ENCODE data around the gene MOSPD2. TPM values are rescaled to one million over a fixed set of nuclear protein-coding genes. Genes with fewer than 3 reads are reported as not detected.

MOSPD2 gene
- total RNA-seq, 1 experiment from 2014 or later = 6.4 TPM

- Mint-ChIP-seq H3K27ac (no peak overlapping the region), H3K4me3 (no peak overlapping the region), H3K9me3 (peaks cover 76 to 79% of the 10 kb centered on the region in 2 experiments), H3K4me1 (peaks cover 0 to 2% of the 10 kb centered on the region in 2 experiments; a peak in 1 of 4 replicates), H3K36me3 (ENCODE audit: insufficient read depth in 1 of 3, low read depth in 3 of 3) (no peaks in the 10 kb centered on the region; a peak in 1 of 7 replicates), H3K27me3 (ENCODE audit: low read depth) (no peaks in the 10 kb centered on the region)
- Histone ChIP-seq H3K18ac (ENCODE audit: insufficient read length, low read depth, low read length) (no peak overlapping the region), H3K4ac (ENCODE audit: low read depth, low read length) (no peak overlapping the region), H3T11ph (ENCODE audit: low read length) (no peak overlapping the region), H2BK12ac (ENCODE audit: insufficient read length, low read depth, low read length) (no peak overlapping the region), H3K9ac (ENCODE audit: extremely low read depth, insufficient read length, low read length) (no peak overlapping the region), H3K23me2 (ENCODE audit: insufficient read length, low read depth, low read length, poor library complexity, severe bottlenecking) (no peaks in the 10 kb centered on the region), H4K8ac (replicated peaks; ENCODE audit: insufficient read length, low read depth, low read length) (no peak overlapping the region), H2BK20ac (ENCODE audit: low read depth, low read length, poor library complexity, severe bottlenecking) (no peak overlapping the region), H3K14ac (ENCODE audit: insufficient read depth, low read length) (no peak overlapping the region), H3K4me1 (ENCODE audit: insufficient read depth, low read length) (no peaks in the 10 kb centered on the region), H2AFZ (ENCODE audit: low read length) (no peak overlapping the region), H4K20me1 (ENCODE audit: control insufficient read depth, insufficient read depth, insufficient read length) (no peaks in the 10 kb centered on the region), H2BK5ac (ENCODE audit: insufficient read length, low read length) (no peak overlapping the region), H2BK120ac (ENCODE audit: low read depth, low read length, poor library complexity, severe bottlenecking) (no peak overlapping the region), H3K56ac (ENCODE audit: insufficient read length, low read depth, low read length) (no peak overlapping the region), H3K27ac (ENCODE audit: insufficient read length, low read depth, low read length) (no peak overlapping the region), H3K79me2 (ENCODE audit: insufficient read depth, low read length) (no peaks in the 10 kb centered on the region), H3K23ac (ENCODE audit: insufficient read length, low read depth, low read length) (no peak overlapping the region), H4K91ac (ENCODE audit: insufficient read length, low read depth, low read length) (no peak overlapping the region), H2BK15ac (ENCODE audit: low read depth, low read length) (no peak overlapping the region), H3K79me1 (ENCODE audit: insufficient read depth, low read depth, low read length, poor library complexity, severe bottlenecking) (no peaks in the 10 kb centered on the region), H3K27me3 (ENCODE audit: insufficient read depth, low read length) (no peaks in the 10 kb centered on the region), H4K5ac (ENCODE audit: insufficient read length, low read depth, low read length) (no peak overlapping the region), H2AK5ac (ENCODE audit: insufficient read length, low read length) (no peak overlapping the region), H3K9me3 (ENCODE audit: control insufficient read depth, low read depth, low read length) (peaks cover 6% of the 10 kb centered on the region), H3K4me2 (ENCODE audit: insufficient read depth, insufficient read length, low read length) (no peak overlapping the region)
- no peak for DNase-seq
- TF ChIP-seq CTCF (conservative IDR thresholded peaks at IDR 0.05) = no peak
- no CpG with 5 or more reads among the region's 2 CpGs for WGBS (ENCODE audit: extremely low coverage, insufficient read length, low lambda C conversion rate)
Measured at GRCh38 chrX:14943962-14944361, 70.7 kb downstream of the MOSPD2 start.

Data from H9 (cell line).